NCI-H146 (cell line): ENCODE results near the gene NEK10.
A peak's percentile ranks its signal among the peaks of the same experiment; 100 is the strongest.
"Not testable (repeated sequence)": the region's sequence is repeated elsewhere in the genome, so short reads cannot be mapped to it uniquely, and the experiment has no call there.

Experiments used
- DNase-seq: peaks from one replicate; lab custom pipeline; 2025; lab: John Stamatoyannopoulos, UW

NEK10 gene

GRCh38 chr3:27368831-27369607, at the start of gene NEK10:
NEK10 (minus strand) TSS chr3:27369383; CDS start chr3:27352882, 16,501 bp downstream.
- DNase-seq: peak; percentile 85

GRCh38 chr3:27415202-27415601, 46.0 kb upstream of the NEK10 start:
- DNase-seq: no peak

GRCh38 chr3:27392950-27393679, 23.9 kb upstream of the NEK10 start:
- no peak for DNase-seq

GRCh38 chr3:27392414-27392813, 23.2 kb upstream of the NEK10 start:
- not testable (repeated sequence) for DNase-seq

- no peak for DNase-seq
Measured at GRCh38 chr3:27391796-27392195, 22.6 kb upstream of the NEK10 start.

GRCh38 chr3:27387625-27388024, 18.4 kb upstream of the NEK10 start:
- no peak for DNase-seq

GRCh38 chr3:27385504-27385903, 16.3 kb upstream of the NEK10 start:
- DNase-seq: no peak

GRCh38 chr3:27384191-27384590, 15.0 kb upstream of the NEK10 start:
- DNase-seq: no peak

GRCh38 chr3:27380433-27381357, 11.5 kb upstream of the NEK10 start:
- no peak for DNase-seq

GRCh38 chr3:27378331-27378730, 9.1 kb upstream of the NEK10 start:
- no peak for DNase-seq

- no peak for DNase-seq
Measured at GRCh38 chr3:27376109-27376772, 7.1 kb upstream of the NEK10 start.

- DNase-seq: no peak
Measured at GRCh38 chr3:27366062-27366591, 3.1 kb downstream of the NEK10 start.

- DNase-seq: peak; percentile 96
Measured at GRCh38 chr3:27360113-27361078, 8.8 kb downstream of the NEK10 start.

GRCh38 chr3:27358372-27358771, 10.8 kb downstream of the NEK10 start:
- peak; percentile 53 for DNase-seq

- DNase-seq: peak; percentile 58
Measured at GRCh38 chr3:27357665-27358258, 11.4 kb downstream of the NEK10 start.

GRCh38 chr3:27356976-27357375, 12.2 kb downstream of the NEK10 start:
- DNase-seq: no peak

- DNase-seq: no peak
Measured at GRCh38 chr3:27354588-27355203, 14.5 kb downstream of the NEK10 start.

GRCh38 chr3:27354161-27354560, 15.0 kb downstream of the NEK10 start:
- DNase-seq: no peak

GRCh38 chr3:27353221-27353620, 16.0 kb downstream of the NEK10 start:
- no peak for DNase-seq
